Duodenal mucosa (tissue), 2 donors: Measurements from ENCODE around the gene CELF4.

Source experiments
- H3K27ac ChIP-seq: one replicate; pipeline ENCODE4 v1.7.0; 2013; ENCODE audit warnings: low read depth, low read length
- H3K27me3 ChIP-seq, 2 donors: one replicate each; pipeline ENCODE4 v1.7.0; 2013; ENCODE audit warnings: low read length in 2 of 2, control low read depth in 1 of 2; ENCODE audit not compliant: insufficient read depth in 2 of 2, control insufficient read depth in 1 of 2
- H3K36me3 ChIP-seq, 2 donors: one replicate each; pipeline ENCODE4 v1.7.0; 2013; ENCODE audit warnings: low read length in 2 of 2, control low read depth in 1 of 2; ENCODE audit not compliant: insufficient read depth in 2 of 2, control insufficient read depth in 1 of 2
- H3K4me1 ChIP-seq, 2 donors: one replicate each; pipeline ENCODE4 v1.7.0; 2013; ENCODE audit warnings: low read length in 2 of 2, control low read depth in 1 of 2; ENCODE audit not compliant: insufficient read depth in 2 of 2, control insufficient read depth in 1 of 2
- H3K4me3 ChIP-seq, 2 donors: one replicate each; pipeline ENCODE4 v1.7.0; 2013; ENCODE audit warnings: low read length in 2 of 2, low read depth in 1 of 2
- H3K9ac ChIP-seq, 2 donors: one replicate each; pipeline ENCODE4 v1.7.0; 2013; ENCODE audit warnings: low read length in 2 of 2, low read depth in 1 of 2
- H3K9me3 ChIP-seq, 2 donors: one replicate each; pipeline ENCODE4 v1.7.0; 2013; ENCODE audit warnings: low read length in 2 of 2, control low read depth in 1 of 2; ENCODE audit not compliant: control insufficient read depth in 1 of 2

CELF4 gene

DNA sequence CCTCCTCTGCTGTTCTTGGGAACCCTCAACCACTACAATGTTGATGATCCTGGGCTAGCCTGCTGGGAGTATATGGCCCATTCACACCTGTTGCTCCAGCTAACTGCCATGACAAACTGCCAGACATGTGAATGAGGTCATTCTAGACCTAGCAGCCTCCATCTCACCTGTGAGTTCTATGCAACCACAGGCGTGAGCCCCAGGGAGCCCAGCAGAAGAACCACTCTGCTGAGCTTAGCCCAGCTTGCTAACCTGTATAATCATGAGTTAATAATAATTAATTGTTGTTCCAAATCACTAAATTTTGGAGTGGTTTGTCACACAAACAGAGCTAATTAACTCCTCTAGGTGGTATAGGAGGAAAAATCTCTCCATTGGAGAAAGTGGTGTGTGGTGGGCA, 24.7 kb upstream of the CELF4 start:
- H3K4me1 ChIP-seq, result no peaks in the 10 kb centered on the region
- no peaks in the 10 kb centered on the region for H3K27me3 ChIP-seq
- no peak overlapping the region for H3K4me3 ChIP-seq
- H3K9me3 ChIP-seq, result no peaks in the 10 kb centered on the region
- no peak overlapping the region for H3K27ac ChIP-seq
- no peak overlapping the region for H3K9ac ChIP-seq
- no peaks in the 10 kb centered on the region for H3K36me3 ChIP-seq

- Histone ChIP-seq H3K27ac (no peak overlapping the region), H3K9me3 (no peaks in the 10 kb centered on the region), H3K36me3 (no peaks in the 10 kb centered on the region), H3K9ac (no peak overlapping the region), H3K4me3 (no peak overlapping the region), H3K27me3 (no peaks in the 10 kb centered on the region), H3K4me1 (no peaks in the 10 kb centered on the region)
These were observed 22.7 kb upstream of the CELF4 start for GRCh38 chr18:37588289-37588688.

GRCh38 chr18:37586656-37587225, 21.1 kb upstream of the CELF4 start:
- Histone ChIP-seq H3K4me1 (no peaks in the 10 kb centered on the region), H3K27me3 (no peaks in the 10 kb centered on the region), H3K9ac (no peak overlapping the region), H3K4me3 (no peak overlapping the region), H3K9me3 (no peaks in the 10 kb centered on the region), H3K27ac (no peak overlapping the region), H3K36me3 (no peaks in the 10 kb centered on the region)

DNA sequence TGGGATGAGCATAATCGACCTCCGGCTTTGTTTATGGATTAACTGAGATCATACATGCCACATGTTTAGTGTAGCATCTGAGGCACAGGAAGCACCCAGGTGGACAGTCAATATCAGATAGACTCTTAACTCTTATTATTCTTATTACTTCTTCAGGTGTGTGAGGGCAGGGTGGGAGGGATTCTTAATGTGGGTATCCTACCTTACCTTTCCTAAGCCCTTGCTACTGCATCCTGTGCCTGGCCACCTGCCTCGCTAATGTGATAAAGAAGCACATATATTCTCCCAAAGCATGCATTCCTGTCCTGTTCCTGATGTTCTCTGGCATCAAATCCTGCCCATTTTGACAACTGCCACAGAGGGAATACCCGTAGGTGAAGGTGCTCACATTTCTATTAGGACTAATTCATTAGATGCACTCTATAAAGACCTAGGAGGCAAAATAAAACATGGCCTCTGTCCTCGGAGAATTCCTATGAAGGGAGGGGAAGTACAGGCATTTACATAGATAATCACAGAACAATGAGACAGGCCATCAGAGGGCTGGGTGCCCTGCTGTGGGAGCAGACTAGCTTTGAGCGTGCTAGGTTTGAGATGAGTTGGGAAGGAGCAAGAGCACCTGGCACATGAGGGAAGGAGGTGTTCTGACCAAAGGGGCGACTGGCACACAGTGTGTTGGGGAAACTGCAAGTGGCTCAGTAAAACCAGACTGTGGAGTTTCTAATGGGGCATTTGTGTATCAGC, 19.5 kb upstream of the CELF4 start:
- no peak overlapping the region for H3K4me3 ChIP-seq
- no peaks in the 10 kb centered on the region for H3K36me3 ChIP-seq
- no peaks in the 10 kb centered on the region for H3K4me1 ChIP-seq
- H3K9me3 ChIP-seq, result no peaks in the 10 kb centered on the region
- no peaks in the 10 kb centered on the region for H3K27me3 ChIP-seq
- no peak overlapping the region for H3K27ac ChIP-seq
- H3K9ac ChIP-seq, result no peak overlapping the region

GRCh38 chr18:37584217-37584616, 18.6 kb upstream of the CELF4 start:
- H3K27me3 ChIP-seq, result no peaks in the 10 kb centered on the region
- no peaks in the 10 kb centered on the region for H3K4me1 ChIP-seq
- no peaks in the 10 kb centered on the region for H3K9me3 ChIP-seq
- H3K9ac ChIP-seq, result no peak overlapping the region
- H3K36me3 ChIP-seq, result no peaks in the 10 kb centered on the region
- H3K27ac ChIP-seq, result no peak overlapping the region
- H3K4me3 ChIP-seq, result no peak overlapping the region

DNA sequence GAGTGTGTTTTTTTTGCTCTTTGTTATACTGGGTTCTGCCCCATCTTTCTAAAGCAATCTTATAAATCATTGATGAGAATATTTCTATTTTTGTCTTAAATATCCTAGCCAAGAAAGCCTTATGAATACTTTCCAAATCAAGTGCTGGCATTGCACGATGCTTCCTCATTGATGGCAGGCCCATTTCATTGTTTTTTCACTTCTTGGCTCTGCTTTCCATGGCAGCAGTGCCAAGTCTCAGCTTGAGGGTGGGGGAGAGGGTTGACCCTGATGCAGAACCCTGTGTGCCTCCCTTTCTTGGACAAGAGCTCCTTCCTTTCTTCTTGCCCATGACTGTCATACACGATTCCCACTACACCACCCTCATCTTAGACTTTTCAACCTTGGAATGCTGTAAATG, 16.7 kb upstream of the CELF4 start:
- Histone ChIP-seq H3K4me3 (no peak overlapping the region), H3K9me3 (no peaks in the 10 kb centered on the region), H3K9ac (no peak overlapping the region), H3K27me3 (no peaks in the 10 kb centered on the region), H3K4me1 (no peaks in the 10 kb centered on the region), H3K27ac (no peak overlapping the region), H3K36me3 (no peaks in the 10 kb centered on the region)

DNA sequence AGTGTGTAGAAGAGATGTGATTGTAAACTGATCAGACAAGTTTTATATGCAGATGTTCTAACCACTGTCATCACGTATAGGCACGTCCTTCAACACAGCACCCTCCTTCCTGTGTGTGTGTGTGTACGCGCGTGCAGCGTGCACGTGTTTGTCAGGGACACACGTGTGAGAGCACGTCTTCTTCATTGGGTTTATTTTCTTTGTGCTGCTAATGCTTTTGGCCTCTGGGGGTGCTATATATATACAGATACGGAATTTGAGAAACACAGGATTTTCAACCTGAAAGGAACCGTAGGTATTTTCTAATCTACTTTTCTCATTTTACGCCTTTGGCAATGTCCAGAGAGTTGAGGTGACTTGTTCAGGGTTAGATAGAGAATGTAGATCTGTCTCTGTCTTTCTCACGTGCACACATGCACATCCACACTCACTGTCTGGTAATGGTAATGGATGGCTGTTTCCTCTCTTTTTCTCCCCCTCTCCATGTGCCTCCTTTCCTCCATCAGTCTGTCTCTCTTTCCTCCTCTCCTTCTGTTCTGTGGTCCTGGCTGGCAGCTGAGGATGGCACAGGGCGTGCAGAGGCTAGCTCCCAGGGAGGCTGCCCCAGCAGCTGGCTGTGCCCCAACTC, 13.4 kb upstream of the CELF4 start:
- Histone ChIP-seq H3K36me3 (no peaks in the 10 kb centered on the region), H3K9me3 (no peaks in the 10 kb centered on the region), H3K4me1 (no peaks in the 10 kb centered on the region), H3K4me3 (no peak overlapping the region), H3K27me3 (no peaks in the 10 kb centered on the region), H3K9ac (no peak overlapping the region), H3K27ac (no peak overlapping the region)

DNA sequence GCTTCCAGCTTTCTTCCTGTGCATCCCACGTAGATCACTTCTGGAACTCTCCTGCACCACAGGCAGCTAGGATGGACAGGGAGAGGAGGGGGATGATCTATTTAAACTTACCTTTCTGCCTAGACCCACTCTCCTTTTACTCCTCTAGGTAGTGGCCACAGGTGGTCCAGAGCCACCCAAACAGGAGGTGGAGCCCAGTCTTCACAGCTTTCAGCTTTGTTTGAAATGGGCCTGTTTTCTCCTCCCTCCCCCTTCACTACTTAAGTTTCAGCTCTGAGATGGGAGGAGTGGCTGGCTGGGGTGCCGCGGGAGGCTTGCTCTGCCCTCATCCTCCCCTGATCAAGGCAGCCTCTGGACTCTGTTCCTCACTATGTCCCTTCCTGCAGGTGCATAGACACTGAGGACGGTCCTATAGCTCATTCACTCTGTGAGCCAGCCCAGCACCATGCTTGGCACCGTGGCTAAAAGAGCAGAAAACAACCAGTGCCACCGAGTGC, 12.6 kb upstream of the CELF4 start:
- H3K9me3 ChIP-seq, result no peaks in the 10 kb centered on the region

GRCh38 chr18:37577051-37577611, 11.5 kb upstream of the CELF4 start:
- Histone ChIP-seq H3K36me3 (no peaks in the 10 kb centered on the region), H3K27me3 (no peaks in the 10 kb centered on the region), H3K4me3 (no peak overlapping the region), H3K4me1 (no peaks in the 10 kb centered on the region), H3K9me3 (no peaks in the 10 kb centered on the region), H3K27ac (no peak overlapping the region), H3K9ac (no peak overlapping the region)

More for the DNA sequence above, 12.6 kb upstream of the CELF4 start:
- no peak overlapping the region for H3K4me3 ChIP-seq
- H3K27ac ChIP-seq, result no peak overlapping the region
- no peak overlapping the region for H3K9ac ChIP-seq
- H3K4me1 ChIP-seq, result no peaks in the 10 kb centered on the region
- no peaks in the 10 kb centered on the region for H3K36me3 ChIP-seq
- H3K27me3 ChIP-seq, result no peaks in the 10 kb centered on the region

DNA sequence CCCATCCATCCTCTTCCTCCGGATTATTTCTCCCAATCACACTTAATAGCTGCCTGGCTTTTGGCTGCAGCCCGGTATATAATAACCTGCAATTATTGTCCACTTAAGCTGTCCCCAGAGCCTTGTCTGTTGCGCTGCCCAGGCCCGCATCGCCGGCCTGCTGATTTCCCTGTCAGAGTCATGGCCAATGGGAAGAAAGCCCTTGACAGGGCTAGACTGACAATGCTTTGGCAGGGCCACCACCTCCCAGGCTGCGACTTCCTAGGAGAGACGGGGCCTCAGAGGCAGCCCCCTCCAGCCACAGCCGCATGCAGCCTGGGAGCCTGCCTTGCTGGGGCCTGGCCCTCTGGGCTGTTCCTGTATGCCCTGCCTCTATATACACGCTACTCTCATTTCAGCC, 10.0 kb upstream of the CELF4 start:
- Histone ChIP-seq H3K4me1 (no peaks in the 10 kb centered on the region), H3K9ac (no peak overlapping the region), H3K4me3 (no peak overlapping the region), H3K27ac (no peak overlapping the region), H3K9me3 (no peaks in the 10 kb centered on the region), H3K36me3 (no peaks in the 10 kb centered on the region), H3K27me3 (peaks cover 0 to 5% of the 10 kb centered on the region in 2 donors)
